Endothelial cell (in vitro differentiated cells): ENCODE measurements around the gene CATSPERZ. TPM values are rescaled to one million over a fixed set of nuclear protein-coding genes. Genes with fewer than 3 reads are reported as not detected.

Experiments used
- DNase-seq: peaks from one replicate; pipeline ENCODE4 v3.0.0; 2021; ENCODE audit warnings: low spot score
- H3K27ac Mint-ChIP-seq: one replicate; pipeline ENCODE4 v1.8.0; 2021; ENCODE audit warnings: mixed read lengths, inconsistent platforms; ENCODE audit not compliant: unreplicated experiment
- H3K27me3 Mint-ChIP-seq: one replicate; pipeline ENCODE4 v1.8.0; 2021; ENCODE audit warnings: mild to moderate bottlenecking, moderate library complexity, mixed read lengths, inconsistent platforms; ENCODE audit not compliant: unreplicated experiment
- H3K36me3 Mint-ChIP-seq: one replicate; pipeline ENCODE4 v1.8.0; 2021; ENCODE audit warnings: mild to moderate bottlenecking, low read depth, mixed read lengths, inconsistent platforms; ENCODE audit not compliant: unreplicated experiment
- H3K4me1 Mint-ChIP-seq: one replicate; pipeline ENCODE4 v1.8.0; 2021; ENCODE audit warnings: mild to moderate bottlenecking, mixed read lengths, inconsistent platforms; ENCODE audit not compliant: unreplicated experiment
- H3K4me3 Mint-ChIP-seq: one replicate; pipeline ENCODE4 v1.8.0; 2021; ENCODE audit warnings: mild to moderate bottlenecking, mixed read lengths, inconsistent platforms; ENCODE audit not compliant: unreplicated experiment
- H3K9me3 Mint-ChIP-seq: one replicate; pipeline ENCODE4 v1.8.0; 2021; ENCODE audit warnings: mixed read lengths, inconsistent platforms; ENCODE audit not compliant: unreplicated experiment
- CTCF ChIP-seq: fragments of 200-600 bp; sonication (generic); IDR thresholded peaks from one replicate; pipeline ENCODE4 v1.5.0; 2021; ENCODE audit warnings: antibody characterized with exemption; ENCODE audit not compliant: unreplicated experiment
- total RNA-seq: library from RNA; stranded (reverse); fragmentation: NEBNext Ultra II Directional; extraction: Animal tissue kit (Norgen Biotek cat#: 25700); gene quantifications from one replicate; pipeline ENCODE4 v1.2.1, GENCODE V29; 2021; ENCODE audit not compliant: unreplicated experiment

Gene CATSPERZ
- total RNA-seq, 1 donor from 2014 or later, result 0.38 TPM

DNA sequence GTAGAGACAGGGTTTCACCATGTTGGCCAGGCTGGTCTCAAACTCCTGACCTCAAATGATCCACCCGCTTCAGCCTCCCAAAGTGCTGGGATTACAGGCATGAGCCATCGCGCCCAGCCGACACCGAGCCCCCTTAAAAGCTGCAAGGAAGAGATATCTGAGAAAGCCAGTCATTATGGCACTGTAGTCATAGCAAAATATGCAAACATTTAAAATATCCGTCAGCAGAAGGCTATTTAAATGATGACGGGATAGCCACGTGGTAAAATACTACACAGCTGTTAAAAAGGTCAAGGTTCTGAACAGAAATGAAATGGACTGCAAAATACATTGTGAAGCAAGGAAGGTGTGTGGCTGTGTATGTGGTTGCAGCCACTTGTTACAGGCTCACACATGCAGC lies 33.4 kb downstream of the CATSPERZ start:
- Mint-ChIP-seq H3K4me1 (no peaks in the 10 kb centered on the region), H3K36me3 (no peaks in the 10 kb centered on the region), H3K27ac (no peak overlapping the region), H3K9me3 (no peaks in the 10 kb centered on the region), H3K4me3 (no peak overlapping the region), H3K27me3 (peaks cover 4% of the 10 kb centered on the region)
- no peak for TF ChIP-seq CTCF
- no peak for DNase-seq

DNA sequence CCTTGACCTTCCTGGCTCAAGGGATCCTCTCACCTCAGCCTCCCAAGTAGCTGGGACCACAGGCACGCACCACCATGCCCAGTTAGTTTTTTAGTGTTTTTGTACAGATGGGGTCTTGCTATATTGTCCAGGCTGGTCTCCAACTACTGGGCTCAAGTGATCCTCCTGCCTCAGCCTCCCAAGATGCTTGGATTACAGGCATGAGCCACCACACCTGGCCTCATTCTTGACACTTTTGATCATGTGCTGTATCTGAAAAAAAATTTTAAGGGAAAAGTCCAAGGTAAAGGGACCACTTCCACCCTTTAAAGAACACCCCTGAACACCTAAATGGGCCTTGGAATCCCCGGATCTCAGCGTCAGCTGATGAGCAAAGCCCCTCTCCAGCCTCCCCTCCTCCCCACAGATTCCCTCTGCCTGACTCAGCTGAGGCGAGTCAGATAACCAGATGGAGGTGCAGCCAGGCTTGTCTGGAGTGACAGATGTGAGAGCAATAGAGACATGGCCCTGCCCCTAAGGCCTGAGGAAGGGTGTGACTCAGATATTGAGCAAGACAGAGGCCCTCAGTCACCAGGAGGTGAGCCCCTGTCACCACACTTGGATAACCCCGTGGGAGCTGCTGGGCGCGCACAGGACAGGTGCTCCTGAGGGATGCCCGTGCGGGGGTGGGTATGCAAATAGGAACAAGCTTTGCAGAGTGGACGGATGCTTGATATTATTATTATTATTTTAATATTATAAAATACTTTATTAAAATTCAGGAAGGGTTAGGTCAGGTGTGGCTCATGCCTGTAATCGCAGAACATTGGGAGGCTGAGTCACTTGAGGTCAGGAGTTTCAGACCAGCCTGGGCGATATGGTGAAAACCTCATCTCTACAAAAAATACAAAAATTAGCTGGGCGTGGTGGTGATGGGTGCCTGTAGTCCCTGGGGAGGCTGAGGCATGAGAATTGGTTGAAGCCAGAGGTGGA lies 34.9 kb downstream of the CATSPERZ start:
- no peak for TF ChIP-seq CTCF
- no peak overlapping the region for H3K27ac Mint-ChIP-seq
- H3K4me3 Mint-ChIP-seq, result no peak overlapping the region
- H3K9me3 Mint-ChIP-seq, result no peaks in the 10 kb centered on the region
- peaks cover 8% of the 10 kb centered on the region for H3K27me3 Mint-ChIP-seq
- no peak for DNase-seq
- H3K36me3 Mint-ChIP-seq, result no peaks in the 10 kb centered on the region
- no peaks in the 10 kb centered on the region for H3K4me1 Mint-ChIP-seq

DNA sequence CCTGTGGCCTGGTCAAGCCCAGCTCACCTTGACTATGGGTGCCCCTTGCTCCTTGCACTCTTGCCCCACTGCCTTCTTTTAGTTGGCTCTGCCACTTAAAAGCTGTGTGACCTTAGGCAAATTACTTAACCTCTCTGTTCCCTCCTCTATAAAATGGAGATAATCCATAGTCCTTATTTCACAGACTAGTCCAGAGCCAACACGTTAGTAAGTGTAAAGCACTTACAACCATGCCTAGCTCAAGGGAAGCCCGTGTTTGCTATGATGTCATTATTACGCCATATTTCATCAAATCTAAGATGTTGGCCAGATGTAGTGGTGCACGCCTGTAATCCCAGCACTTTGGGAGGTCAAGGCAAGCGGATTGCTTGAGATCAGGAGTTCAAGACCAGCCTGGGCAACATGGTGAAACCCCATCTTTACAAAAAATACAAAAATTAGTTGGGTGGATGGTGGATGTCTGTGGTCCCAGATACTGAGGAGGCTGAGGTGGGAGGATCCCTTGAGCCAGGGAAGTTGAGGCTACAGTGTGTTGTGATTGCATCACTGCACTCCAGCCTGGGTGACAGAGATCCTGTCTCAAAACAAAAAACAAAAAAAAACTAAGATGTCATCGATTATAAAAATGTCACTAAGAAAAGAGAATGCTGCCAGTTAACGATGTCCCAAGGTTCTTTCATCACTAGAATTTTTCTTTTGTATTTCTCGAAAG lies 37.5 kb downstream of the CATSPERZ start:
- Mint-ChIP-seq H3K4me1 (peaks cover 4% of the 10 kb centered on the region), H3K27me3 (peaks cover 7% of the 10 kb centered on the region), H3K9me3 (no peaks in the 10 kb centered on the region), H3K4me3 (no peak overlapping the region), H3K27ac (no peak overlapping the region), H3K36me3 (no peaks in the 10 kb centered on the region)
- TF ChIP-seq CTCF, result no peak
- no peak for DNase-seq

GRCh38 chr11:64338716-64339115 lies 38.6 kb downstream of the CATSPERZ start:
- Mint-ChIP-seq H3K27ac (no peak overlapping the region), H3K36me3 (no peaks in the 10 kb centered on the region), H3K27me3 (peaks cover 4% of the 10 kb centered on the region), H3K4me3 (no peak overlapping the region), H3K9me3 (no peaks in the 10 kb centered on the region), H3K4me1 (peaks cover 4% of the 10 kb centered on the region)
- DNase-seq, result no peak
- TF ChIP-seq CTCF, result no peak
